Measurements from ENCODE around the gene TRIM22. TPM values are rescaled to one million over a fixed set of nuclear protein-coding genes. Genes with fewer than 3 reads are reported as not detected.
"Not testable (repeated sequence)": the region's sequence is repeated elsewhere in the genome, so short reads cannot be mapped to it uniquely, and the experiment has no call there.

TRIM22 gene
- total RNA-seq, 1 experiment from 2014 or later = 24.1 TPM

GRCh38 chr11:5690216-5690615 lies 626 bp downstream of the TRIM22 start:
- Mint-ChIP-seq H3K4me3 (ENCODE audit: unreplicated experiment) (peak overlapping the region; percentile 77), H3K4me1 (ENCODE audit: insufficient read depth, unreplicated experiment) (peaks cover 41% of the 10 kb centered on the region), H3K9me3 (ENCODE audit: unreplicated experiment) (no peaks in the 10 kb centered on the region), H3K27ac (ENCODE audit: low read depth, unreplicated experiment) (peak overlapping the region; percentile 89), H3K27me3 (ENCODE audit: insufficient read depth, unreplicated experiment) (no peaks in the 10 kb centered on the region), H3K36me3 (ENCODE audit: insufficient read depth, unreplicated experiment) (peaks cover 14% of the 10 kb centered on the region)
- intact Hi-C loops (cut with micrococcal nuclease) = no loop called here
- DNase-seq (ENCODE audit: unreplicated experiment) = no peak
- ChIA-PET CTCF (interaction anchor here (0.8 to 1.6 kb wide), 8 partner anchors 11 to 278 kb away, joined by 3 to 5 read pairs (median 3); no protein-coding TSS in a partner anchor), POLR2A (interaction anchor here (0.7 to 3.0 kb wide), 16 partner anchors 9 to 791 kb away, joined by 3 to 12 read pairs (median 4); partner anchors contain the start of genes ARFIP2, FHIP1B, TIMM10B and TRIM34)
- BruUV-seq (replicated peaks) = no TSS peak
- TF ChIP-seq, protein P1, sequence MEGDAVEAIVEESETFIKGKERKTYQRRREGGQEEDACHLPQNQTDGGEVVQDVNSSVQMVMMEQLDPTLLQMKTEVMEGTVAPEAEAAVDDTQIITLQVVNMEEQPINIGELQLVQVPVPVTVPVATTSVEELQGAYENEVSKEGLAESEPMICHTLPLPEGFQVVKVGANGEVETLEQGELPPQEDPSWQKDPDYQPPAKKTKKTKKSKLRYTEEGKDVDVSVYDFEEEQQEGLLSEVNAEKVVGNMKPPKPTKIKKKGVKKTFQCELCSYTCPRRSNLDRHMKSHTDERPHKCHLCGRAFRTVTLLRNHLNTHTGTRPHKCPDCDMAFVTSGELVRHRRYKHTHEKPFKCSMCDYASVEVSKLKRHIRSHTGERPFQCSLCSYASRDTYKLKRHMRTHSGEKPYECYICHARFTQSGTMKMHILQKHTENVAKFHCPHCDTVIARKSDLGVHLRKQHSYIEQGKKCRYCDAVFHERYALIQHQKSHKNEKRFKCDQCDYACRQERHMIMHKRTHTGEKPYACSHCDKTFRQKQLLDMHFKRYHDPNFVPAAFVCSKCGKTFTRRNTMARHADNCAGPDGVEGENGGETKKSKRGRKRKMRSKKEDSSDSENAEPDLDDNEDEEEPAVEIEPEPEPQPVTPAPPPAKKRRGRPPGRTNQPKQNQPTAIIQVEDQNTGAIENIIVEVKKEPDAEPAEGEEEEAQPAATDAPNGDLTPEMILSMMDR (IDR thresholded peaks at IDR 0.05; ENCODE audit: unreplicated experiment) = no peak

DNA sequence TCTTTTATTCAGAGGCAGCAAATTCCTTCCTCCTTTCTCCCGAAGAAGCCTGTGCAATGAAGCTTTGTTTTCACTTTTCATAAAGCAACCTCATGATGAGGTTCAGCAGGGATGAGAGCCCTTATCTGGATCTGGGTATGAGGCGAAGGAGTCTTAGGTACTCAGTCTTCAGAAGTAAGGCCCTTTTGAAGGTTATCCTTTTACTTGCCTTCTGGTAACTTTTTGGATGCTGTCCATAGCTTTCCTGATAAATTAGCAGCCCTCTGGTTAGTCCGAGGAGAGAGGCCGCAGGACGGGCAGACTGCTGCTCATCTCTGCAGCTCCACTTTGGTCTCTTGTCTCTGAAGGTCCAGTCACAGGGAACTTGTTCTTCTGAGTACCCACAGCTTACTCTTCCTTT lies 1.1 kb downstream of the TRIM22 start:
- no TSS peak for BruUV-seq (replicated peaks)
- TF ChIP-seq, protein P1 (IDR thresholded peaks at IDR 0.05; ENCODE audit: unreplicated experiment) = no peak
- peaks cover 41% of the 10 kb centered on the region for H3K4me1 Mint-ChIP-seq (ENCODE audit: insufficient read depth, unreplicated experiment)
- CTCF ChIA-PET = interaction anchor here (0.6 to 1.6 kb wide), 6 partner anchors 10 to 1880 kb away, joined by 3 to 6 read pairs (median 4); no protein-coding TSS in a partner anchor
- intact Hi-C loops (cut with micrococcal nuclease) = no loop called here
- H3K36me3 Mint-ChIP-seq (ENCODE audit: insufficient read depth, unreplicated experiment) = peaks cover 14% of the 10 kb centered on the region
- H3K4me3 Mint-ChIP-seq (ENCODE audit: unreplicated experiment) = peak overlapping the region; percentile 77
- no peaks in the 10 kb centered on the region for H3K9me3 Mint-ChIP-seq (ENCODE audit: unreplicated experiment)
- H3K27me3 Mint-ChIP-seq (ENCODE audit: insufficient read depth, unreplicated experiment) = no peaks in the 10 kb centered on the region
- H3K27ac Mint-ChIP-seq (ENCODE audit: low read depth, unreplicated experiment) = peak overlapping the region; percentile 89
- DNase-seq (ENCODE audit: unreplicated experiment) = no peak
- POLR2A ChIA-PET = interaction anchor here (0.7 to 3.0 kb wide), 13 partner anchors 9 to 791 kb away, joined by 3 to 12 read pairs (median 4); partner anchors contain the start of genes ARFIP2, FHIP1B, TIMM10B and TRIM34

- H3K9me3 Mint-ChIP-seq (ENCODE audit: unreplicated experiment); DNase-seq (ENCODE audit: unreplicated experiment); BruUV-seq (replicated peaks); H3K27me3 Mint-ChIP-seq (ENCODE audit: insufficient read depth, unreplicated experiment); intact Hi-C loops (cut with micrococcal nuclease): not testable (repeated sequence)
- ChIA-PET POLR2A (interaction anchor here (0.8 to 3.0 kb wide), 8 partner anchors 10 to 790 kb away, joined by 3 to 10 read pairs (median 6); partner anchors contain the start of genes ARFIP2, FHIP1B, TIMM10B and TRIM6), CTCF (interaction anchor here (0.6 to 1.6 kb wide), 7 partner anchors 10 to 1880 kb away, joined by 3 to 6 read pairs (median 3); no protein-coding TSS in a partner anchor)
- peak overlapping the region; percentile 89 for H3K27ac Mint-ChIP-seq (ENCODE audit: low read depth, unreplicated experiment)
- peaks cover 14% of the 10 kb centered on the region for H3K36me3 Mint-ChIP-seq (ENCODE audit: insufficient read depth, unreplicated experiment)
- peaks cover 41% of the 10 kb centered on the region for H3K4me1 Mint-ChIP-seq (ENCODE audit: insufficient read depth, unreplicated experiment)
- H3K4me3 Mint-ChIP-seq (ENCODE audit: unreplicated experiment) = peak overlapping the region; percentile 77
These were observed 1.8 kb downstream of the TRIM22 start for GRCh38 chr11:5691238-5691963.

GRCh38 chr11:5691964-5692361 lies 2.4 kb downstream of the TRIM22 start:
- H3K4me3 Mint-ChIP-seq (ENCODE audit: unreplicated experiment) = no peak overlapping the region
- H3K27ac Mint-ChIP-seq (ENCODE audit: low read depth, unreplicated experiment) = no peak overlapping the region
- H3K9me3 Mint-ChIP-seq (ENCODE audit: unreplicated experiment) = no peaks in the 10 kb centered on the region
- no peaks in the 10 kb centered on the region for H3K27me3 Mint-ChIP-seq (ENCODE audit: insufficient read depth, unreplicated experiment)
- ChIA-PET CTCF (interaction anchor here (0.6 to 1.0 kb wide), 2 partner anchors 21 to 216 kb away, joined by 3 read pairs; no protein-coding TSS in a partner anchor), POLR2A (interaction anchor here (1.2 to 3.0 kb wide), 3 partner anchors 9 to 628 kb away, joined by 3 to 10 read pairs (median 3); partner anchors contain the start of gene TRIM6)
- H3K36me3 Mint-ChIP-seq (ENCODE audit: insufficient read depth, unreplicated experiment) = peaks cover 17% of the 10 kb centered on the region
- BruUV-seq (replicated peaks) = no TSS peak
- intact Hi-C loops (cut with micrococcal nuclease) = no loop called here
- TF ChIP-seq, protein P1 (IDR thresholded peaks at IDR 0.05; ENCODE audit: unreplicated experiment) = no peak
- no peak for DNase-seq (ENCODE audit: unreplicated experiment)
- H3K4me1 Mint-ChIP-seq (ENCODE audit: insufficient read depth, unreplicated experiment) = peaks cover 41% of the 10 kb centered on the region

All from MCF 10A (cell line).